Neural cell (in vitro differentiated cells): ENCODE data around the gene GPR180. TPM values are rescaled to one million over a fixed set of nuclear protein-coding genes. Genes with fewer than 3 reads are reported as not detected.

ENCODE experiments used
- H2AFZ ChIP-seq: fragments of 200-600, 300-800 bp; sonication (generic), shearing (Covaris generic); 2 replicates; pipeline ENCODE4 v1.6.0; 2014; ENCODE audit warnings: low read depth, mild to moderate bottlenecking, antibody characterized with exemption, low read length, moderate library complexity
- H3F3A ChIP-seq: fragments of 200-600 bp; shearing (Covaris generic); 2 replicates; pipeline ENCODE4 v1.6.1; 2016; ENCODE audit warnings: mild to moderate bottlenecking, moderate library complexity, mixed read lengths, antibody characterized with exemption, low read length; ENCODE audit not compliant: insufficient read depth, poor library complexity, severe bottlenecking
- H3K27ac ChIP-seq: fragments of 200-600, 300-800 bp; sonication (generic), shearing (Covaris generic); 2 replicates; pipeline ENCODE4 v1.5.1; 2014; ENCODE audit warnings: mild to moderate bottlenecking, low read length, moderate library complexity
- H3K27me3 ChIP-seq: fragments of 300-800, 200-600 bp; sonication (generic), shearing (Covaris generic); 2 replicates; pipeline ENCODE4 v1.6.0; 2014; ENCODE audit warnings: mild to moderate bottlenecking, low read depth, low read length, moderate library complexity; ENCODE audit not compliant: insufficient read depth
- H3K36me3 ChIP-seq: fragments of 300-800, 200-600 bp; sonication (generic), shearing (Covaris generic); 2 replicates; pipeline ENCODE4 v1.5.1; 2014; ENCODE audit warnings: mild to moderate bottlenecking, antibody characterized with exemption, low read length, moderate library complexity; ENCODE audit not compliant: insufficient read depth
- H3K4me2 ChIP-seq: fragments of 300-800, 200-600 bp; sonication (generic), shearing (Covaris generic); 2 replicates; pipeline ENCODE4 v1.6.0; 2014; ENCODE audit warnings: mild to moderate bottlenecking, low read length
- H3K4me3 ChIP-seq: fragments of 300-800, 200-600 bp; sonication (generic), shearing (Covaris generic); 2 replicates; pipeline ENCODE4 v1.5.1; 2014; ENCODE audit warnings: mild to moderate bottlenecking, low read length, moderate library complexity
- H3K79me2 ChIP-seq: fragments of 200-600 bp; shearing (Covaris generic); replicated peaks from 2 replicates; pipeline ENCODE4 v1.6.0; 2014; ENCODE audit warnings: mild to moderate bottlenecking, low read length, moderate library complexity; ENCODE audit not compliant: insufficient read depth
- H3K9ac ChIP-seq: fragments of 300-800, 200-600 bp; sonication (generic), shearing (Covaris generic); 2 replicates; pipeline ENCODE4 v1.6.1; 2016; ENCODE audit warnings: mild to moderate bottlenecking, low read length, mixed read lengths
- H3K9me2 ChIP-seq: fragments of 200-600 bp; shearing (Covaris generic); 2 replicates; pipeline ENCODE4 v1.6.1; 2016; ENCODE audit warnings: mild to moderate bottlenecking, low read length, mixed read lengths; ENCODE audit not compliant: insufficient read depth
- H3K9me3 ChIP-seq: fragments of 200-600, 300-800 bp; sonication (generic), shearing (Covaris generic); 2 replicates; pipeline ENCODE4 v1.6.1; 2016; ENCODE audit warnings: mild to moderate bottlenecking, mixed run types, low read length, moderate library complexity, mixed read lengths
- H4K20me1 ChIP-seq: fragments of 200-600 bp; shearing (Covaris generic); 2 replicates; pipeline ENCODE4 v1.6.1; 2016; ENCODE audit warnings: mild to moderate bottlenecking, mixed run types; ENCODE audit not compliant: insufficient read depth
- EP300 ChIP-seq: fragments of 450-650 bp; conservative IDR thresholded peaks from 2 replicates; pipeline ENCODE4 v1.6.1; 2014; ENCODE audit warnings: antibody characterized with exemption, mild to moderate bottlenecking, moderate library complexity; ENCODE audit not compliant: poor library complexity, severe bottlenecking
- EZH2 ChIP-seq: fragments of 200-600, 300-800 bp; shearing (Covaris generic), sonication (generic); IDR thresholded peaks from 2 replicates; pipeline ENCODE4 v1.6.1; 2014; ENCODE audit warnings: antibody characterized with exemption, low read length, borderline replicate concordance, mild to moderate bottlenecking; ENCODE audit not compliant: insufficient read depth, poor library complexity, severe bottlenecking
- MXI1 ChIP-seq: fragments of 450-650 bp; conservative IDR thresholded peaks from 2 replicates; pipeline ENCODE4 v1.6.1; 2014; ENCODE audit warnings: antibody characterized with exemption, mild to moderate bottlenecking; ENCODE audit not compliant: poor library complexity, severe bottlenecking
- POLR2AphosphoS5 ChIP-seq: IDR thresholded peaks from 2 replicates; pipeline ENCODE4 v1.6.1; 2012
- RAD21 ChIP-seq: fragments of 450-650 bp; conservative IDR thresholded peaks from 2 replicates; pipeline ENCODE4 v1.6.1; 2014; ENCODE audit warnings: antibody characterized with exemption, mild to moderate bottlenecking, moderate library complexity
- SMC3 ChIP-seq: fragments of 450-650 bp; conservative IDR thresholded peaks from 2 replicates; pipeline ENCODE4 v1.6.1; 2014; ENCODE audit warnings: antibody characterized with exemption, mild to moderate bottlenecking, moderate library complexity; ENCODE audit not compliant: poor library complexity
- TAF1 ChIP-seq: IDR thresholded peaks from 2 replicates; pipeline ENCODE4 v1.6.1; 2012; ENCODE audit warnings: low read depth
- polyA plus RNA-seq: library from polyadenylated mRNA; depleted of rRNA; stranded (reverse); fragments of >200 nt; gene quantifications from 2 replicates; pipeline ENCODE4 v1.2.3, GENCODE V29; 2014
- TF ChIP-seq, protein P1 (sequence below): fragments of 450-650 bp; IDR thresholded peaks from 2 replicates; pipeline ENCODE4 v1.5.1; 2014; ENCODE audit warnings: antibody characterized with exemption, mild to moderate bottlenecking, moderate library complexity; ENCODE audit not compliant: poor library complexity, severe bottlenecking
- TF ChIP-seq, protein P2 (sequence below): IDR thresholded peaks from 2 replicates; pipeline ENCODE4 v1.6.1; 2012; ENCODE audit warnings: borderline replicate concordance

GPR180 gene
- polyA plus RNA-seq, 1 donor from 2014 or later, result 5.7 TPM

DNA sequence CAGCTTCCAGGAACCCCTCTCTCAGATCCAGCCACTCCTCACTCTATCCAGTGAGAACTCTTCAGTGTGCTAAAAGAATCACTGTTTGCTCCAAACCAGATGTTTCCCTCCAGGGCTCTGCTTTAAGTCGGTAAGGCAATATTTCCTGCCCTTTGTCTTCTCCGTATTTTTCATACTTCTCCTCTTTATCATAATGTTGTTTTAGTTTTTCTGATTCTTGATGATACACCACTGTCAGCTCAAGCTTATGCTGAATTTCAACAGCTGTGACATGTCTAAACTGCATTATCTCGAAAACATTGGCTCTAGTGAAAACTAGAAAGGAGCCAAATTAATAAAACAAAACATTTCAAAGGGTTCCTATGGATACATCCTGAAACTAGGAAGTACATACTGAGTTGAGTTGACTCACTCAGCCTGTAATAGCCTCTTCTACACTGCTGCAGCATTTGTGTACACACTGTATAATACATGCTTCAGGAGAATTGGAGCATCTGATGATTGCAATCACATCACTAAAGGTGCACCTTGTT is 39.8 kb downstream of the GPR180 start:
- no peak overlapping the region for H3K4me3 ChIP-seq
- no peaks in the 10 kb centered on the region for H3K9me2 ChIP-seq
- no peaks in the 10 kb centered on the region for H3K79me2 ChIP-seq
- H3K9me3 ChIP-seq, result no peaks in the 10 kb centered on the region
- no peak overlapping the region for H3K4me2 ChIP-seq
- no peaks in the 10 kb centered on the region for H4K20me1 ChIP-seq
- H3K36me3 ChIP-seq, result no peaks in the 10 kb centered on the region
- no peak overlapping the region for H2AFZ ChIP-seq
- H3K9ac ChIP-seq, result no peak overlapping the region
- H3K27ac ChIP-seq, result no peak overlapping the region
- H3K27me3 ChIP-seq, result no peaks in the 10 kb centered on the region
- TF ChIP-seq RAD21 (no peak), MXI1 (no peak), TAF1 (no peak), SMC3 (no peak), EP300 (no peak), POLR2AphosphoS5 (no peak), EZH2 (no peak)
- TF ChIP-seq, protein P1, sequence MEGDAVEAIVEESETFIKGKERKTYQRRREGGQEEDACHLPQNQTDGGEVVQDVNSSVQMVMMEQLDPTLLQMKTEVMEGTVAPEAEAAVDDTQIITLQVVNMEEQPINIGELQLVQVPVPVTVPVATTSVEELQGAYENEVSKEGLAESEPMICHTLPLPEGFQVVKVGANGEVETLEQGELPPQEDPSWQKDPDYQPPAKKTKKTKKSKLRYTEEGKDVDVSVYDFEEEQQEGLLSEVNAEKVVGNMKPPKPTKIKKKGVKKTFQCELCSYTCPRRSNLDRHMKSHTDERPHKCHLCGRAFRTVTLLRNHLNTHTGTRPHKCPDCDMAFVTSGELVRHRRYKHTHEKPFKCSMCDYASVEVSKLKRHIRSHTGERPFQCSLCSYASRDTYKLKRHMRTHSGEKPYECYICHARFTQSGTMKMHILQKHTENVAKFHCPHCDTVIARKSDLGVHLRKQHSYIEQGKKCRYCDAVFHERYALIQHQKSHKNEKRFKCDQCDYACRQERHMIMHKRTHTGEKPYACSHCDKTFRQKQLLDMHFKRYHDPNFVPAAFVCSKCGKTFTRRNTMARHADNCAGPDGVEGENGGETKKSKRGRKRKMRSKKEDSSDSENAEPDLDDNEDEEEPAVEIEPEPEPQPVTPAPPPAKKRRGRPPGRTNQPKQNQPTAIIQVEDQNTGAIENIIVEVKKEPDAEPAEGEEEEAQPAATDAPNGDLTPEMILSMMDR, result no peak
- TF ChIP-seq, protein P2, sequence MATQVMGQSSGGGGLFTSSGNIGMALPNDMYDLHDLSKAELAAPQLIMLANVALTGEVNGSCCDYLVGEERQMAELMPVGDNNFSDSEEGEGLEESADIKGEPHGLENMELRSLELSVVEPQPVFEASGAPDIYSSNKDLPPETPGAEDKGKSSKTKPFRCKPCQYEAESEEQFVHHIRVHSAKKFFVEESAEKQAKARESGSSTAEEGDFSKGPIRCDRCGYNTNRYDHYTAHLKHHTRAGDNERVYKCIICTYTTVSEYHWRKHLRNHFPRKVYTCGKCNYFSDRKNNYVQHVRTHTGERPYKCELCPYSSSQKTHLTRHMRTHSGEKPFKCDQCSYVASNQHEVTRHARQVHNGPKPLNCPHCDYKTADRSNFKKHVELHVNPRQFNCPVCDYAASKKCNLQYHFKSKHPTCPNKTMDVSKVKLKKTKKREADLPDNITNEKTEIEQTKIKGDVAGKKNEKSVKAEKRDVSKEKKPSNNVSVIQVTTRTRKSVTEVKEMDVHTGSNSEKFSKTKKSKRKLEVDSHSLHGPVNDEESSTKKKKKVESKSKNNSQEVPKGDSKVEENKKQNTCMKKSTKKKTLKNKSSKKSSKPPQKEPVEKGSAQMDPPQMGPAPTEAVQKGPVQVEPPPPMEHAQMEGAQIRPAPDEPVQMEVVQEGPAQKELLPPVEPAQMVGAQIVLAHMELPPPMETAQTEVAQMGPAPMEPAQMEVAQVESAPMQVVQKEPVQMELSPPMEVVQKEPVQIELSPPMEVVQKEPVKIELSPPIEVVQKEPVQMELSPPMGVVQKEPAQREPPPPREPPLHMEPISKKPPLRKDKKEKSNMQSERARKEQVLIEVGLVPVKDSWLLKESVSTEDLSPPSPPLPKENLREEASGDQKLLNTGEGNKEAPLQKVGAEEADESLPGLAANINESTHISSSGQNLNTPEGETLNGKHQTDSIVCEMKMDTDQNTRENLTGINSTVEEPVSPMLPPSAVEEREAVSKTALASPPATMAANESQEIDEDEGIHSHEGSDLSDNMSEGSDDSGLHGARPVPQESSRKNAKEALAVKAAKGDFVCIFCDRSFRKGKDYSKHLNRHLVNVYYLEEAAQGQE, result no peak
- H3F3A ChIP-seq, result no peaks in the 10 kb centered on the region

DNA sequence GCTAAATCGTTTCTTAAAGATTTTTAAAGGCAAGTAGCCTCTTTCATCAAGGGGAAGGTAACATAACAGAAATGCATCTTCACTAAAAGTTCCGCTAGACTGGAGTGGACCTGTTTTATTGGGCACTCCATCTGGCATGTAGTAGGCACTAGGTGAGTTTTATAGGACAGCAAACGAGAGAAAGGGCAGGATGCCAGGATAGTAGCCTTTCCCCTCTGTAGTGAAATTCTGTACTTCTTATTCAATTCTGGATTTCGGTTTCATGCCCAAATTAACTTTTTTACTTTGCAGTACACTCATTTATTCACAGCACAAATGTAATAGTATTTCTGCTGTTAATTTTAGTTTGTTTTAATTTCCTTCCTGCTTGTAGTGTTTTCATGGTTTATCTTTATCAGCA is 45.2 kb downstream of the GPR180 start:
- Histone ChIP-seq H4K20me1 (no peaks in the 10 kb centered on the region), H2AFZ (no peak overlapping the region), H3K27ac (no peak overlapping the region), H3K9me3 (no peaks in the 10 kb centered on the region), H3K79me2 (no peaks in the 10 kb centered on the region), H3K36me3 (no peaks in the 10 kb centered on the region), H3K9ac (no peak overlapping the region), H3K27me3 (no peaks in the 10 kb centered on the region), H3K9me2 (no peaks in the 10 kb centered on the region), H3F3A (no peaks in the 10 kb centered on the region), H3K4me2 (no peak overlapping the region), H3K4me3 (no peak overlapping the region)
- TF ChIP-seq EZH2, result no peak
- TF ChIP-seq, protein P1, result no peak
- TF ChIP-seq SMC3, result no peak
- no peak for TF ChIP-seq POLR2AphosphoS5
- no peak for TF ChIP-seq TAF1
- TF ChIP-seq, protein P2, result no peak
- TF ChIP-seq RAD21, result no peak
- no peak for TF ChIP-seq EP300
- no peak for TF ChIP-seq MXI1
